22Rv1 (cell line): ENCODE results near the gene LRCH1.

Experiments
- CTCF ChIP-seq: fragments of 450-650 bp; IDR thresholded peaks from 2 replicates; pipeline ENCODE4 v1.5.1; 2017; ENCODE audit warnings: mild to moderate bottlenecking
- ZFX ChIP-seq: fragments of 450-650 bp; IDR thresholded peaks from 2 replicates; pipeline ENCODE4 v1.6.1; 2017; ENCODE audit warnings: antibody characterized with exemption, borderline replicate concordance

GRCh38 chr13:46554951-46555350 lies 2.0 kb downstream of the LRCH1 start:
- TF ChIP-seq CTCF (no peak), ZFX (no peak)
